SU-DHL-6 (cell line): ENCODE data around the gene EFNA5.
"Not testable (repeated sequence)": the region's sequence is repeated elsewhere in the genome, so short reads cannot be mapped to it uniquely, and the experiment has no call there.

Experiments used
- CTCF ChIP-seq: fragments of 200-600 bp; sonication (generic); IDR thresholded peaks from one replicate; pipeline ENCODE4 v1.5.1; 2017; ENCODE audit warnings: antibody characterized with exemption, mild to moderate bottlenecking, low read length, moderate library complexity; ENCODE audit not compliant: insufficient read depth, poor library complexity, severe bottlenecking
- EZH2phosphoT487 ChIP-seq: fragments of 200-600 bp; sonication (generic), shearing (Covaris generic); conservative IDR thresholded peaks from 2 replicates; pipeline ENCODE4 v1.6.1; 2018; ENCODE audit warnings: mild to moderate bottlenecking, antibody characterized with exemption, low read length, moderate library complexity, mixed read lengths

- TF ChIP-seq CTCF, EZH2phosphoT487: not testable (repeated sequence)
Observed at GRCh38 chr5:107451827-107452226, 218.9 kb downstream of the EFNA5 start.
